Measurements from ENCODE around the gene PCDHGC4. TPM values are rescaled to one million over a fixed set of nuclear protein-coding genes. Genes with fewer than 3 reads are reported as not detected.

Gene PCDHGC4
- total and polyA plus RNA-seq, 2 of the 13 experiments (the other 11 are each of a cell fraction or from before 2014, with no cell fraction given): 0.07 TPM; not detected in 1

DNA sequence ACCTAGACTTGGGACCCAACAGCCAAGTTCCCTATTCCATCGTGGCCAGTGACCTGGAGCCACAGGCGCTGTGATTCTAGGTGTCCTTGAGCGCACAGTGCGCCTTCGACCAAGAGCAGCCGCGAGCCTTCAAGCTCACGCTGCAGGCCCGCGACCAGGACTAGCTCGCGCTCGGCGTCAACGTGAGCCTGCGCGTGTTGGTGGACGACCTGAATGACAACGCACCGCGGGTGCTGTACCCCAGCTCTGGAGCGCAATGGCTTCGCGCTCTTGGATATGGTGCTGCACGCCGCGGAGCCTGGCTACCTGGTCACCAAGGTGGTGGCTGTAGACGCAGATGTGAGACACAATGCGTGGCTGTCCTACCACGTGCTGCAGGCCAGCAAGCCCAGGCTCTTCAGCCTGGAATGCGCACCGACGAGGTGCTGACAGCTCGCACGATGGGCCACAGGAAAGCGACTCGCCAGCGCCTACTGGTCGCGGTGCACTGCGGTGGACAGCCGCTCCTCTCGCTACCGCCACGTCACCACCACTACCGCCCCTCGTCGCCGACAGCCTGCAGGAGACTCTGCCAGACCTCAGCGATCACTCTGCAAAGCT is 43.2 kb upstream of the PCDHGC4 start:
- Histone ChIP-seq H3K4me2 (ENCODE audit: low read depth, low read length) (no peak overlapping the region), H3K4me3 (replicated peaks in 1 of 3; ENCODE audit: insufficient read depth in 1 of 3, low read depth in 2 of 3, low read length in 3 of 3) (no peak overlapping the region), H3K36me3 (replicated peaks in 1 of 2; ENCODE audit: control insufficient read depth in 1 of 2, insufficient read depth in 2 of 2, low read length in 2 of 2) (no peaks in the 10 kb centered on the region), H2AFZ (ENCODE audit: low read length) (no peak overlapping the region), H3K4me1 (ENCODE audit: insufficient read depth, low read length) (no peaks in the 10 kb centered on the region), H3K9me3 (ENCODE audit: low read length) (no peaks in the 10 kb centered on the region), H3K27me3 (ENCODE audit: control insufficient read depth in 1 of 2, insufficient read depth in 2 of 2, low read length in 2 of 2) (no peaks in the 10 kb centered on the region), H3K79me2 (ENCODE audit: insufficient read depth, low read length) (no peaks in the 10 kb centered on the region), H4K20me1 (ENCODE audit: insufficient read depth, low read length) (no peaks in the 10 kb centered on the region), H3K27ac (ENCODE audit: extremely low read length, insufficient read depth, low read length) (no peak overlapping the region), H3K9ac (ENCODE audit: insufficient read depth, low read depth, low read length) (no peak overlapping the region)
- BruUV-seq (replicated peaks): no TSS peak
- FAIRE-seq: no peak
- no peak for DNase-seq (ENCODE audit: low spot score)
- in situ Hi-C loops (cut with HindIII; ENCODE audit: extremely low pct_ligation_motif_present, low pct_unique_long_range_greater_than_20kb) (no loop called here), intact Hi-C loops (cut with micrococcal nuclease; ENCODE audit: unreplicated experiment) (no loop called here)
- CTCF ChIA-PET (ENCODE audit: low intra/inter-chr PET ratio, low total read pairs): no interaction called here
- POLR2A ChIA-PET: no interaction called here
- ATAC-seq: no peak
- WGBS (ENCODE audit: low lambda C conversion rate): 93% methylated on average over 19 of the region's 50 CpGs
- TF ChIP-seq IKZF1 (IDR thresholded peaks at IDR 0.05) (no peak), RNF2 (conservative IDR thresholded peaks at IDR 0.05; ENCODE audit: low read depth) (no peak), KMT2A (CRISPR knock-in tag; IDR thresholded peaks at IDR 0.05) (no peak), KDM1A (CRISPR knock-in tag; IDR thresholded peaks at IDR 0.05) (no peak), ZNF10 (CRISPR knock-in tag; IDR thresholded peaks at IDR 0.05; ENCODE audit: borderline replicate concordance, low read depth) (no peak), ZNF260 (CRISPR knock-in tag; IDR thresholded peaks at IDR 0.05; ENCODE audit: borderline replicate concordance, low read depth) (no peak)
- TF ChIP-seq, protein P1, sequence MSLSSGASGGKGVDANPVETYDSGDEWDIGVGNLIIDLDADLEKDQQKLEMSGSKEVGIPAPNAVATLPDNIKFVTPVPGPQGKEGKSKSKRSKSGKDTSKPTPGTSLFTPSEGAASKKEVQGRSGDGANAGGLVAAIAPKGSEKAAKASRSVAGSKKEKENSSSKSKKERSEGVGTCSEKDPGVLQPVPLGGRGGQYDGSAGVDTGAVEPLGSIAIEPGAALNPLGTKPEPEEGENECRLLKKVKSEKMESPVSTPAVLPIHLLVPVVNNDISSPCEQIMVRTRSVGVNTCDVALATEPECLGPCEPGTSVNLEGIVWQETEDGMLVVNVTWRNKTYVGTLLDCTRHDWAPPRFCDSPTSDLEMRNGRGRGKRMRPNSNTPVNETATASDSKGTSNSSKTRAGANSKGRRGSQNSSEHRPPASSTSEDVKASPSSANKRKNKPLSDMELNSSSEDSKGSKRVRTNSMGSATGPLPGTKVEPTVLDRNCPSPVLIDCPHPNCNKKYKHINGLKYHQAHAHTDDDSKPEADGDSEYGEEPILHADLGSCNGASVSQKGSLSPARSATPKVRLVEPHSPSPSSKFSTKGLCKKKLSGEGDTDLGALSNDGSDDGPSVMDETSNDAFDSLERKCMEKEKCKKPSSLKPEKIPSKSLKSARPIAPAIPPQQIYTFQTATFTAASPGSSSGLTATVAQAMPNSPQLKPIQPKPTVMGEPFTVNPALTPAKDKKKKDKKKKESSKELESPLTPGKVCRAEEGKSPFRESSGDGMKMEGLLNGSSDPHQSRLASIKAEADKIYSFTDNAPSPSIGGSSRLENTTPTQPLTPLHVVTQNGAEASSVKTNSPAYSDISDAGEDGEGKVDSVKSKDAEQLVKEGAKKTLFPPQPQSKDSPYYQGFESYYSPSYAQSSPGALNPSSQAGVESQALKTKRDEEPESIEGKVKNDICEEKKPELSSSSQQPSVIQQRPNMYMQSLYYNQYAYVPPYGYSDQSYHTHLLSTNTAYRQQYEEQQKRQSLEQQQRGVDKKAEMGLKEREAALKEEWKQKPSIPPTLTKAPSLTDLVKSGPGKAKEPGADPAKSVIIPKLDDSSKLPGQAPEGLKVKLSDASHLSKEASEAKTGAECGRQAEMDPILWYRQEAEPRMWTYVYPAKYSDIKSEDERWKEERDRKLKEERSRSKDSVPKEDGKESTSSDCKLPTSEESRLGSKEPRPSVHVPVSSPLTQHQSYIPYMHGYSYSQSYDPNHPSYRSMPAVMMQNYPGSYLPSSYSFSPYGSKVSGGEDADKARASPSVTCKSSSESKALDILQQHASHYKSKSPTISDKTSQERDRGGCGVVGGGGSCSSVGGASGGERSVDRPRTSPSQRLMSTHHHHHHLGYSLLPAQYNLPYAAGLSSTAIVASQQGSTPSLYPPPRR (CRISPR knock-in tag; IDR thresholded peaks at IDR 0.05; ENCODE audit: borderline replicate concordance): no peak
- TF ChIP-seq, protein P2, sequence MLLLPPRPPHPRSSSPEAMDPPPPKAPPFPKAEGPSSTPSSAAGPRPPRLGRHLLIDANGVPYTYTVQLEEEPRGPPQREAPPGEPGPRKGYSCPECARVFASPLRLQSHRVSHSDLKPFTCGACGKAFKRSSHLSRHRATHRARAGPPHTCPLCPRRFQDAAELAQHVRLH (CRISPR knock-in tag; IDR thresholded peaks at IDR 0.05; ENCODE audit: borderline replicate concordance, low read depth): no peak
- TF ChIP-seq, protein P3, sequence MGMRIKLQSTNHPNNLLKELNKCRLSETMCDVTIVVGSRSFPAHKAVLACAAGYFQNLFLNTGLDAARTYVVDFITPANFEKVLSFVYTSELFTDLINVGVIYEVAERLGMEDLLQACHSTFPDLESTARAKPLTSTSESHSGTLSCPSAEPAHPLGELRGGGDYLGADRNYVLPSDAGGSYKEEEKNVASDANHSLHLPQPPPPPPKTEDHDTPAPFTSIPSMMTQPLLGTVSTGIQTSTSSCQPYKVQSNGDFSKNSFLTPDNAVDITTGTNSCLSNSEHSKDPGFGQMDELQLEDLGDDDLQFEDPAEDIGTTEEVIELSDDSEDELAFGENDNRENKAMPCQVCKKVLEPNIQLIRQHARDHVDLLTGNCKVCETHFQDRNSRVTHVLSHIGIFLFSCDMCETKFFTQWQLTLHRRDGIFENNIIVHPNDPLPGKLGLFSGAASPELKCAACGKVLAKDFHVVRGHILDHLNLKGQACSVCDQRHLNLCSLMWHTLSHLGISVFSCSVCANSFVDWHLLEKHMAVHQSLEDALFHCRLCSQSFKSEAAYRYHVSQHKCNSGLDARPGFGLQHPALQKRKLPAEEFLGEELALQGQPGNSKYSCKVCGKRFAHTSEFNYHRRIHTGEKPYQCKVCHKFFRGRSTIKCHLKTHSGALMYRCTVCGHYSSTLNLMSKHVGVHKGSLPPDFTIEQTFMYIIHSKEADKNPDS (CRISPR knock-in tag; IDR thresholded peaks at IDR 0.05): no peak
- TF ChIP-seq, protein P4, sequence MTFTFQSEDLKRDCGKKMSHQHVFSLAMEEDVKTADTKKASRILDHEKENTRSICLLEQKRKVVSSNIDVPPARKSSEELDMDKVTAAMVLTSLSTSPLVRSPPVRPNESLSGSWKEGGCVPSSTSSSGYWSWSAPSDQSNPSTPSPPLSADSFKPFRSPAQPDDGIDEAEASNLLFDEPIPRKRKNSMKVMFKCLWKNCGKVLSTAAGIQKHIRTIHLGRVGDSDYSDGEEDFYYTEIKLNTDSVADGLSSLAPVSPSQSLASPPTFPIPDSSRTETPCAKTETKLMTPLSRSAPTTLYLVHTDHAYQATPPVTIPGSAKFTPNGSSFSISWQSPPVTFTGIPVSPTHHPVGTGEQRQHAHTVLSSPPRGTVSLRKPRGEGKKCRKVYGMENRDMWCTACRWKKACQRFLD (CRISPR knock-in tag; IDR thresholded peaks at IDR 0.05; ENCODE audit: borderline replicate concordance): no peak

All from HepG2 (cell line).